Epithelial cell of esophagus (primary cell): ENCODE results near the gene CACYBP.
A peak's percentile ranks its signal among the peaks of the same experiment; 100 is the strongest.

Experiments
- DNase-seq: peaks from one replicate; pipeline ENCODE4 v3.0.0; 2010; ENCODE audit warnings: low read depth
- H3K4me3 ChIP-seq: 2 replicates; pipeline ENCODE4 v1.5.1; 2011; ENCODE audit warnings: mild to moderate bottlenecking, low read length, control low read depth
- CTCF ChIP-seq: IDR thresholded peaks from 2 replicates; pipeline ENCODE4 v1.5.1; 2011; ENCODE audit warnings: low read depth, mild to moderate bottlenecking, low read length, control low read depth, inconsistent platforms; ENCODE audit not compliant: insufficient read depth; ENCODE audit errors: missing control alignments

CACYBP gene

GRCh38 chr1:174989536-174990220 is 10.1 kb upstream of the CACYBP start:
- no peak for TF ChIP-seq CTCF
- no peak overlapping the region for H3K4me3 ChIP-seq
- DNase-seq = no peak

- peak; percentile 16 for DNase-seq
- peak overlapping the region; percentile 26 for H3K4me3 ChIP-seq
- no peak for TF ChIP-seq CTCF
Observed at GRCh38 chr1:174990382-174990999, 9.3 kb upstream of the CACYBP start.

GRCh38 chr1:174991473-174991872 is 8.3 kb upstream of the CACYBP start:
- no peak overlapping the region for H3K4me3 ChIP-seq
- DNase-seq = no peak
- TF ChIP-seq CTCF = no peak

- no peak for TF ChIP-seq CTCF
- DNase-seq = no peak
Observed at GRCh38 chr1:174995121-174995520, 4.6 kb upstream of the CACYBP start.

GRCh38 chr1:174995916-174996315 is 3.8 kb upstream of the CACYBP start:
- H3K4me3 ChIP-seq = no peak overlapping the region
- no peak for DNase-seq
- TF ChIP-seq CTCF = no peak

More at GRCh38 chr1:174995121-174995520, 4.6 kb upstream of the CACYBP start:
- no peak overlapping the region for H3K4me3 ChIP-seq

GRCh38 chr1:174996476-174996875 is 3.3 kb upstream of the CACYBP start:
- DNase-seq = peak; percentile 50
- TF ChIP-seq CTCF = no peak
- no peak overlapping the region for H3K4me3 ChIP-seq

GRCh38 chr1:174997041-174997440 is 2.7 kb upstream of the CACYBP start:
- no peak overlapping the region for H3K4me3 ChIP-seq
- no peak for TF ChIP-seq CTCF
- no peak for DNase-seq
